Mesothelial cell of epicardium (in vitro differentiated cells): ENCODE results near the gene TMIGD2. TPM values are rescaled to one million over a fixed set of nuclear protein-coding genes. Genes with fewer than 3 reads are reported as not detected.
A peak's percentile ranks its signal among the peaks of the same experiment; 100 is the strongest.

Experiments used
- DNase-seq, 2 experiments: peaks; one replicate each; pipeline ENCODE4 v3.0.0; 2021; ENCODE audit warnings: low spot score in 2 of 2; ENCODE audit not compliant: unreplicated experiment in 2 of 2
- H3K27ac Mint-ChIP-seq: 2 replicates; pipeline ENCODE4 v1.8.0; 2021; ENCODE audit warnings: mixed read lengths
- H3K27me3 Mint-ChIP-seq: 2 replicates; pipeline ENCODE4 v1.8.0; 2021; ENCODE audit warnings: low read depth, mixed read lengths
- H3K36me3 Mint-ChIP-seq: 2 replicates; pipeline ENCODE4 v1.8.0; 2021; ENCODE audit warnings: mixed read lengths
- H3K4me1 Mint-ChIP-seq: 2 replicates; pipeline ENCODE4 v1.8.0; 2021; ENCODE audit warnings: mixed read lengths
- H3K4me3 Mint-ChIP-seq: 2 replicates; pipeline ENCODE4 v1.8.0; 2021; ENCODE audit warnings: mild to moderate bottlenecking, moderate library complexity, mixed read lengths
- H3K9me3 Mint-ChIP-seq: 2 replicates; pipeline ENCODE4 v1.8.0; 2021; ENCODE audit warnings: mixed read lengths
- CTCF ChIP-seq: fragments of 200-600 bp; sonication (generic); IDR thresholded peaks from one replicate; pipeline ENCODE4 v1.5.0; 2021; ENCODE audit warnings: antibody characterized with exemption; ENCODE audit not compliant: unreplicated experiment
- total RNA-seq: library from RNA; stranded (reverse); gene quantifications from 3 replicates; pipeline ENCODE4 v1.2.1, GENCODE V29; 2021

TMIGD2 gene
- total RNA-seq, 1 donor from 2014 or later: not detected

GRCh38 chr19:4272894-4273293 is 29.3 kb downstream of the TMIGD2 start:
- Mint-ChIP-seq H3K27me3 (peaks cover 4% of the 10 kb centered on the region), H3K9me3 (no peaks in the 10 kb centered on the region), H3K4me3 (no peak overlapping the region), H3K36me3 (peaks cover 4% of the 10 kb centered on the region), H3K27ac (no peak overlapping the region), H3K4me1 (peaks cover 3% of the 10 kb centered on the region)
- no peak for DNase-seq
- TF ChIP-seq CTCF: no peak

- Mint-ChIP-seq H3K36me3 (peaks cover 12% of the 10 kb centered on the region), H3K27me3 (no peaks in the 10 kb centered on the region), H3K4me3 (no peak overlapping the region), H3K4me1 (no peaks in the 10 kb centered on the region), H3K27ac (no peak overlapping the region), H3K9me3 (no peaks in the 10 kb centered on the region)
- DNase-seq: no peak
- no peak for TF ChIP-seq CTCF
Measured at GRCh38 chr19:4268816-4269430, 33.3 kb downstream of the TMIGD2 start.

DNA sequence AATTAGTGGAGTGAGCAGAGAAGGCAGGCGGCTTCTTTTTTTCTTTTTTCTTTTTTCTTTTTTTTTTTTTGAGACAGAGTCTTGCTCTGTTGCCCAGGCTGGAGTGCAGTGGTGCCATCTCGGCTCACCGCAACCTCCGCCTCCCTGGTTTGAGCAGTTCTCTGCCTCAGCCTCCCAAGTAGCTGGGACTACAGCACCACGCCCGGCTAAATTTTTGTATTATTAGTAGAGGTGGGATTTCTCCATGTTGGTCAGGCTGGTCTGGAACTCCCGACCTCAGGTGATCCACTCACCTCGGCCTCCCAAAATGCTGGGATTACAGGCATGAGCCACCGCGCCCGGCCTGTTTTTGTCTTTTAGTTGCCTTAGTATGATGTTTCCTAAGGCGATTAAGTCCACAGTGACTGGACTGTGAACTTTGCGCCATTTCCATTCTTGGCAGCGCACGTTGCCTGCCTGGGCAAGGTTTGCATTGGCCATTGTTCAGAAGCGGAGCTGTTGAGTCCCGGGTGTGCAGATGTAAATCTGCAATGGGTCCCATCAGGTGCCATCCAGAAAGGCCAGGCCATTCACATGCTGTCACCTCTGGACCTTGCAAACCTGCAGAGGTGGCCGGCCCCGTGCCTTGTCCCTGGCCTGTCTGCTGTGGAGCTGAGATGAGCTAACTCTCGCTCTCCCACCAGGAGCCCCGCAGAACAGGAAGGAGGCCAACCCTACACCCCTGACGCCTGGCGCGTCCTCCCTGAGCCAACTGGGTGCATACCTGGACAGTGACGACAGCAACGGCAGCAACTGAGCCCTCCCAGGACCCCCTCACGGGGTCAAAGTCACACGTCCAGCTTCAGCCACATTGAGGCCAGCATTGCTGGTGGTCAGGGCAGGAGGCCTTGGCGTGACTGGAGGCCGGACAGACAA is 34.0 kb downstream of the TMIGD2 start:
- Mint-ChIP-seq H3K4me3 (no peak overlapping the region), H3K27ac (no peak overlapping the region), H3K9me3 (no peaks in the 10 kb centered on the region), H3K36me3 (peaks cover 12% of the 10 kb centered on the region), H3K27me3 (no peaks in the 10 kb centered on the region), H3K4me1 (no peaks in the 10 kb centered on the region)
- peak; percentile 44 for TF ChIP-seq CTCF
- no peak for DNase-seq

DNA sequence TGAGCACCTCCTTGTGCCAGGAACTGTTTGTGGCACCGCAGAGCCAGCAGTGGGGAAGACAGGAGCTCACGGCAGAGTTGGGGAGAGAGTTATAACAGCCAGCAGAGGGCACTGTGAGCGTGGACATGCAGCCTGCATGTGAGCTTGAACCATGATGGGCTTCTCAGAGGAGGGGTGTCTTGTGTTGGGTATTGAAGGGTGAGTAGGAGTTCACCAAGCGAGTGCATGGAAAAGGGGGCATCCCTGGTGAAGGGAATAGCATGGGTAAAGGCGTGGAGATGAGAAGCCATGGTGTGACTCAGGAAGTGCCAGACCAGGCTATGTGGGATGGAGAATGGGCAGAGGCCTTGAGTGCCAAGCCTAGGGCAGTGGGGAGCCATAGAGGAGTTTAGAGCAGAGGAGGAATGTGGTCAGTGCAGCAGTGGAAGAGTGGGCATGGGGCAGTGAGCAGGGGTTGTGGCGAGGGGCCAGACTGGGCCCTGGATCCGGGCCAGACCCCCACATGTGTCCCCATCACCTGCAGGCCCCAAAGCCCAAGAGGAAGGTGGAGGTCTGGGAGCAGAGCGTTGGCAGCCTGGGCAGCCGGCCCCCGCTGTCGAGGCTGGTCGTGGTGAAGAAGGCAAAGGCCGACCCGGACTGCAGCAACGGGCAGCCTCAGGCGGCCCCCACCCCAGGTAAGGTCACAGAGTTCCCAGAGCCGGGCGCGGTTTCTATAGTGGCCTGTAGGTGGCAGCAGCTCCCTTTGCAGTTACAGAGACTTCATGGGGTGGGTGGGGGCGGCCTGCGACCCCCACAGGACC is 34.9 kb downstream of the TMIGD2 start:
- Mint-ChIP-seq H3K9me3 (no peaks in the 10 kb centered on the region), H3K27me3 (no peaks in the 10 kb centered on the region), H3K27ac (no peak overlapping the region), H3K4me1 (no peaks in the 10 kb centered on the region), H3K4me3 (no peak overlapping the region), H3K36me3 (peaks cover 12% of the 10 kb centered on the region)
- TF ChIP-seq CTCF: peak; percentile 81
- peak in 1 of 2 experiments; percentile 67 for DNase-seq

DNA sequence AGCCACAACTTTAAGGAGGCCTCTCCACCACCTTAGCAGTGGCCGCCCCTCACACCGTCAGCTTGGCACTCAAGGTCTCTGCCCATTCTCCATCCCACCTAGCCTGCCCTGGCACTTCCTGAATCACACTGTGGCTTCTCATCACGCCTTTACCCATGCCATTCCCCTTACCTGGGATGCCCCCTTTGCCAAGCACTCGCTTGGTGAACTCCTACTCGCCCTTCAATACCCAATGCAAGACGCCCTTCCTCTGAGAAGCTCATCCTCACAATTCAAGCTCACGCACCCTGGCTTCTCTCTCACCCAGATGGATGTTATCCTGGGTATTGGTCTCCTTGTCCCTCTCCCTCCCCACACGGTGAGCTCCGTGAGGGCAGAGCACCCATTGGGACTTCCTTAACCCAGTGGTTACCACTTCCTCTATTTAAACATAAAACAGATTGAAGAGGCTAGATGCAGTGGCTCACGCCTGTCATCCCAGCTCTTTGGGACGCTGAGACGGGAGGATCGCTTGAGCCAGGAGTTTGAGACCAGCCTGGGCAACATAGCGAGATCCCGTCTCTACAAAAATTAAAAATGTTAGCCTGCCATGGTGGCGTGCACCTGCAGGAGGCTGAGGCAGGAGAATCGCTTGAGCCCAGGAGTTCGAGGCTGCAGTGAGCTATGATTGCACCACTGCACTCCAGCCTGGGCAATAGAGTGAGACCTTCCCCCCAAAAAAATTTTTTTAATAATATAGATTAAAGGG is 35.8 kb downstream of the TMIGD2 start:
- no peak overlapping the region for H3K27ac Mint-ChIP-seq
- no peaks in the 10 kb centered on the region for H3K9me3 Mint-ChIP-seq
- H3K36me3 Mint-ChIP-seq: peaks cover 10% of the 10 kb centered on the region
- TF ChIP-seq CTCF: no peak
- no peaks in the 10 kb centered on the region for H3K27me3 Mint-ChIP-seq
- no peak for DNase-seq
- no peaks in the 10 kb centered on the region for H3K4me1 Mint-ChIP-seq
- no peak overlapping the region for H3K4me3 Mint-ChIP-seq
